Measurements from ENCODE around the gene EVI2B.
"Not testable (repeated sequence)": the region's sequence is repeated elsewhere in the genome, so short reads cannot be mapped to it uniquely, and the experiment has no call there.

The EVI2B gene

GRCh38 chr17:31310886-31311285 lies 3.0 kb downstream of the EVI2B start:
- no peak for DNase-seq (ENCODE audit: low spot score)

- no peak for DNase-seq (ENCODE audit: low spot score)
These were observed 3.6 kb downstream of the EVI2B start for GRCh38 chr17:31310260-31310659.

- no peak for DNase-seq (ENCODE audit: low spot score)
These were observed 4.3 kb downstream of the EVI2B start for GRCh38 chr17:31309556-31309955.

GRCh38 chr17:31308372-31309334 lies 5.2 kb downstream of the EVI2B start:
- DNase-seq (ENCODE audit: low spot score), result no peak

- DNase-seq (ENCODE audit: low spot score), result no peak
These were observed 6.2 kb downstream of the EVI2B start for GRCh38 chr17:31307640-31308039.

GRCh38 chr17:31299624-31300023 lies 14.2 kb downstream of the EVI2B start:
- no peak for DNase-seq (ENCODE audit: low spot score)

- DNase-seq (ENCODE audit: low spot score), result no peak
These were observed 16.8 kb downstream of the EVI2B start, which contains the start of gene OMG for GRCh38 chr17:31297090-31297489. Gene OMG (minus strand): TSS chr17:31297239. CDS start chr17:31296331, 908 bp downstream.

GRCh38 chr17:31296142-31296541 lies 17.7 kb downstream of the EVI2B start:
- DNase-seq (ENCODE audit: low spot score), result no peak

- no peak for DNase-seq (ENCODE audit: low spot score)
These were observed 18.4 kb downstream of the EVI2B start for GRCh38 chr17:31295489-31295871.

- DNase-seq (ENCODE audit: low spot score), result no peak
These were observed 18.9 kb downstream of the EVI2B start for GRCh38 chr17:31294820-31295488.

GRCh38 chr17:31294231-31294630 lies 19.6 kb downstream of the EVI2B start:
- DNase-seq (ENCODE audit: low spot score), result no peak

GRCh38 chr17:31293581-31293980 lies 20.3 kb downstream of the EVI2B start:
- no peak for DNase-seq (ENCODE audit: low spot score)

GRCh38 chr17:31291820-31292219 lies 22.0 kb downstream of the EVI2B start:
- no peak for DNase-seq (ENCODE audit: low spot score)

- no peak for DNase-seq (ENCODE audit: low spot score)
These were observed 24.1 kb downstream of the EVI2B start for GRCh38 chr17:31289790-31290189.

GRCh38 chr17:31287932-31288331 lies 25.9 kb downstream of the EVI2B start:
- DNase-seq (ENCODE audit: low spot score), result not testable (repeated sequence)

GRCh38 chr17:31286587-31286986 lies 27.3 kb downstream of the EVI2B start:
- DNase-seq (ENCODE audit: low spot score), result no peak

GRCh38 chr17:31283841-31284240 lies 30.0 kb downstream of the EVI2B start:
- DNase-seq (ENCODE audit: low spot score), result no peak

GRCh38 chr17:31281061-31281460 lies 32.8 kb downstream of the EVI2B start:
- DNase-seq (ENCODE audit: low spot score), result no peak

GRCh38 chr17:31279401-31279800 lies 34.5 kb downstream of the EVI2B start:
- no peak for DNase-seq (ENCODE audit: low spot score)

GRCh38 chr17:31275116-31275515 lies 38.7 kb downstream of the EVI2B start:
- no peak for DNase-seq (ENCODE audit: low spot score)

- DNase-seq (ENCODE audit: low spot score), result no peak
These were observed 39.6 kb downstream of the EVI2B start for GRCh38 chr17:31274252-31274651.

GRCh38 chr17:31273516-31273915 lies 40.3 kb downstream of the EVI2B start:
- DNase-seq (ENCODE audit: low spot score), result no peak

GRCh38 chr17:31272803-31273202 lies 41.1 kb downstream of the EVI2B start:
- DNase-seq (ENCODE audit: low spot score), result no peak
